ENCODE measurements around the gene DTX3.
A peak's percentile ranks its signal among the peaks of the same experiment; 100 is the strongest.
"Not testable (repeated sequence)": the region's sequence is repeated elsewhere in the genome, so short reads cannot be mapped to it uniquely, and the experiment has no call there.

The DTX3 gene

DNA sequence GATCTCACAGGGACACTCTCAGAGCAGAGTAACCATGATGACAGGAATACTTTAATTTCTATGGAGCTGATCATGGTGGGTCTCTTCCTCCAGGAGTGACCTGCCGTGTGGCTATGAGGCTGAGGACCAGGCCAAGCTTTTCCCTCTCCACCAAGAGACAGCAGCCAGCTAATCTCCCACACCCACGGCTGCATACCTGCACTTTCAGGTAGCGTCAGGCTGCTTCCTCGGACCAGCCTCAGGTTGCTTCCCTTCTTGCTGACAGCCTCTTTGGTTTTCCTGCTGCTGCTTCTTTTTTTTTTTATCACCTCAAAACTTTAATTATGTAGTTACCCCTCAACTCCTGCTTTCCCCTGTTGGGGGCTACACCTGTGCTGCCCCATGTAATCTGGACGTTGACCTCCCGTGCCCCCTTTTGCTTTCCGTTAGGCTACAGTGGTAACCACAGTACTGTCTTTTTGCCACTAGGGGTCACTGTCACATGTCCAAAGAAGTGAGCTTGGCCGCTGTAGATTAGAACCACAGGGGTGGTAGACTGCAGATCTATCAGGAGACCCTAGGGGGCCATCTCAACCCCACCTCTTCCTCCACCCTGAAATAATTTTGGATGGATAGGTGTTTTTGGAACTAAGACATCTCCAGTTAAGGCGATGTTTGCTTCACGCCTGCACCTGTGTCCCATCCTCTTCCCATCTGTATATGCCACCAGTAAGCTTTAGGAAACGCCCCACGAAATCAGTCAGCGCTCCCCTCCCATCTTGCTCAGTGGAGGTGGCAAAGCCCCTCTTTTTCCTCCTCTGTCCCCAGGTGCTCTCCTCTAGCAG lies 21.4 kb upstream of the DTX3 start:
- DNase-seq = peak; percentile 54

DNA sequence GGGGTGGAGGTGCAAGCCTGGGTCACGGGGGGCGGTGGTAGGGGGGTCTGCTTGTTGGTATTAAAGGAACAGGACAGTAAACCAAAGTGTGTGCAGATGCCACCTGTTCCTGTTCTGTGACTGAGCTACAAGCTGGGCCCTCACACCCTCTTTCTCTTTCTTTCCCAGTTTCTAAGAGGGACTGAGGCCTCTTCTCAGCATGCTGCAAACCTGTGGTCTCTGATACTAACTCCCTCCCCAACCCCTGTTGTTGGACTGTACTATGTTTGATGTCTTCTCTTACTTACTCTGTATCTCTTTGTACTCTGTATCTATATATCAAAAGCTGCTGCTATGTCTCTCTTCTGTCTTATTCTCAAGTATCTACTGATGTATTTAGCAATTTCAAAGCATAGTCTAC lies 20.6 kb upstream of the DTX3 start:
- no peak for DNase-seq

DNA sequence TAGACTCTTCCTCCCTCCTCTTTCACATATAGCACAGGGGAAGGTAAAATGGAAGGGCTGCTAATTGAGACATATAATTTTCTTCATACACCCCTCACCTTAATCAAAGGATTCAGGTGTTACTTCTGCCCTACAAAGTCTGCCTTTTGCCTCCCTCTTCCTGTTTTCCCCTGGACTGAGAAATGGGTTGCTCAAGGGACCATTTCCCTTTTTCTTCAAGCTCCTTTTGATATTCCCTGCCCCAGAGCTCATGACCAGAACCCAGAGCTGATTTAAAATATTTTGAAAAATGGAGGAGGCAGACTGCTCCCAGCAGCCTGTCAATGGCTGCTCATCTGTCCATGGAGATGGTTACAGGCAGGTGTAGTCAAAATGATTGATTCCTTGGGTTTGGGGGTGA lies 19.9 kb upstream of the DTX3 start:
- DNase-seq = no peak

DNA sequence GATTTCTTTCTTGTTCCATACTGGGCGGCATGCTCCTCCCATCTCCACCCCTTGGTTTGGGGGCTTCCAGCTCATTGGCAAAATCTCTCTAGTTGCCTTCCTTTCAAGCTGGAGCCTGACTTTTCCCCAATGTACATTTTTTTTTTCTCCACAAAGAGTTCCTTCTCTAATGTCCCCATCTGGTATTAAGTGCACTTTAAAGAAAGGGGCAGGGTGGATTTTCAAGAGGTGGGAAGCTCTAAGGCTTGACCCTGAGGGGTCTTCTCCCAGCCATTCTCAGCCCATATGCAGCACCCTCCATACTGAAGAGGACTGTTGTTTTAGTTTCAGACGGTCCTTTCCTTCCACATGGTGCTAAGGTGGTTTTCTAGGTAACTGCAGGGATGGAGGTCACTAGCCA lies 19.5 kb upstream of the DTX3 start:
- DNase-seq = no peak

DNA sequence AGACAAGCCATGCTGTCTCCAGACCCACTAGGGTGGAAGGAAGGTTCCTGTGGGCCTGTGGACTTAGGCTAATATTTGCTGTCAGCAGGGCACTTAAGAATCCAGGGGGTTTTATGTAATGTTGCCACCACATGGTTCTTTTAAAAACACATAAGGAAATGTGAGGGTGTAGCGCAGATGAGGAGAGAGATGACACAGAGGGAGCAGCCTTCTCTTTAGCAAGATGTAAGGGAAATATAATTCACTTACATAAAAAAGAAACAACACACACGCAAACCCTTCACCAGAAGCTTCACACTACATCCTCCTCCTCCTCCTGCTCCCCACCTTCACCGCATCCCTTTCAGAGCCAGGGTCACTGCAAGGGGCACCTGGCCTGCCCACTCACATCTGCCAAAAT lies 18.5 kb upstream of the DTX3 start:
- no peak for DNase-seq

DNA sequence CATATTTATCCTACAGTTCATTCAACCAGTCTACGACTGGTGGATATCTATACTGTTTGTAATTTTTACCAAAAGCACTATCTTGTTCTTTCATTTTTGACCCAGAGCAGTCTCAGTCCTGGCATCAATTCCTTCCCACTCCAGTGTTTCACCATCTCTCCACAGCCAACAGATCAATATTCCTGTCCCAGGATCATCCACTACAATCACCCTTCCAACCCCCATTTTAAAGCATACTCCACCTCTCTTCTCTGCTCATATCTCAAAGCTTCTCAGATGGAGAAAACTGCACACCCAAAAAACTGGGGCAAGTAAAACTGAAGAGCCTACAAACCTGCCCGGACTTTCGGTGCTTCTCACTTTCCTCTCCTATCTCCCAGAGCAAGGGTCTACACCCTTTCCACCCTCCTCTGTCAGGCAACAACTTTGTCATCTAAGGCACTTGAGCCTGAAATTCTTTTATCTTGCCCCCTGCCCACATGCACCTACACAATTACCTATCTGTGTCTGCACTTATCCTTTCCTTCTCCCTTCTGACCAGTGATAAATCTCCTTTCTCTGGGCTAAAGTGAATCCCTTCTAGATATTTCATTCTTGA lies 17.7 kb upstream of the DTX3 start:
- DNase-seq = no peak

DNA sequence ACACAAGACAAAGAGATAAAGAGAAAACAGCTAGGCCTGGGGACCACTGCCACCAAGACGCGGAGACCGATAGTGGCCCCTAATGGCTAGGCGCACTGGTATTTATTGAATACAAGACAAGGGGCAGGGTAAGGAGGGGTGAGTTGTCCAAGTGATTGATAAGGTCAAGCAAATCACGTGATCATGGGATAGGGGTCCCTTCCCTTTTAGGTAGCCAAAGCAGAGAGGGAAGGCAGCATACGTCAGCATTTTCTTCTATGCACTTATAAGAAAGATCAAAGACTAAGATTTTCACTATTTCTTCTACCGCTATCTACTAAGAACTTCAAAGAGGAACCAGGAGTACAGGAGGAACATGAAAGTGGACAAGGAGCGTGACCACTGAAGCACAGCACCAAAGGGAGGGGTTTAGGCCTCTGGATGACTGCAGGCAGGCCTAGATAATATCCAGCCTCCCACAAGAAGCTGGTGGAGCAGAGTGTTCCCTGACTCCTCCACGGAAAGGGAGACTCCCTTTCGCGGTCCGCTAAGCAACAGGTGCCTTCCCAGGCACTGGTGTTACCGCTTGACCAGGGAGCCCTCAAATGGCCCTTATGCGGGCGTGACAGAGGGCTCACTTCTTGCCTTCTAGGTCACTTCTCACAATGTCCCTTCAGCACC lies 15.5 kb upstream of the DTX3 start:
- not testable (repeated sequence) for DNase-seq

DNA sequence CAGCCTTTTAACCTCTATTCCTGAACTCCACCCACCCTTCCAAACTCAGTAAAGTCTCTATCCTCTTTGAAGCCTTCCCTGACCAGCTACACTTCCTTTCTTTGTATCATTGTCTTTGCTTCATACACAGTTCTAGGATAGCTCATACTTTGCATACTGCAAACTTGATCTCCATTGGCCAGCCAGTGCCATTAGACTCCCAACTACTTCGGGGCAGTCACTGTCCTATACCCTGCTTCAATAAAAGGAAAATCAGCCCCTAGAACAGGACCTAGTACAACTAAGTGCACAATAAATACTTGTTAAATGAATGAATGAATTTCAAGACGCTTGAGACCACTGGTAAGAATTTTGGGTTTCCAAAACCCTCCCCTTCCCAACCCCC lies 14.2 kb upstream of the DTX3 start:
- DNase-seq = no peak

DNA sequence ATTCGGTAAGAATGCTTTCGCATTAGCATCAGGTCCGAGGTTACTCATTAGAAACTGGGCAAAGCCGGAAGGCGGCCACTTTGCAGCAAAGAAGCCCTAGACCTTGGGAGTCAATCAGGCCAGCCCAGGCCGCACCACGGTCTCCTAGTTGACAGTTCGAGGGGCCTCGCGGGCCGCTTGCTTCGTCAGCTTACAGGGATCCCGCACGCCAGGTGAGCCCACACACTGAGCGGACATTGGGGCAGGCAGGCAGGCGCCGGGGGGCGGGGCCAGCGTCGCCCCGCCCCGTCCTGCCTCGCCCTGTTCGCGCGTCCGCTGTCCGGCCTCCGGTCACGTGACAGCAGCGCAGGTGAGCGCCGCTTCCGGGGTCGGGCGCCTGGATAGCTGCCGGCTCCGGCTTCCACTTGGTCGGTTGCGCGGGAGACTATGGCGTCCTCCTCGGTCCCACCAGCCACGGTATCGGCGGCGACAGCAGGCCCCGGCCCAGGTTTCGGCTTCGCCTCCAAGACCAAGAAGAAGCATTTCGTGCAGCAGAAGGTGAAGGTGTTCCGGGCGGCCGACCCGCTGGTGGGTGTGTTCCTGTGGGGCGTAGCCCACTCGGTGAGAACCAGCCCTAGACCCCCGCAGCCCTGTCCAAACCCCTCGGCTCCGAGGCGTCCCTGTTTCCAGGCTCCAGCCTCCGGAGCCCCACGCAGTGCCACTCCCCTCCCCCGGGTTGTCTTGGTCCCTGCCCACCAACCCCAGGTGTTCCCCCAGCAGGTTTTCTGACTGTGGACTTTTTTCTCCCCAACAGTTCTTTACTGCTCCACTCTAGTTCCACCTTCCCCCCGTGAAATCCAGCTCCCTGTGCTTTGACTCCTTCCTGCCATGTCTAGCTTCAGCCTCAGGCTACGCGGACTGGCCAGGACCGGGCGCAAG lies 13.5 kb upstream of the DTX3 start, which contains the start of gene PIP4K2C:
Gene PIP4K2C, plus strand, starts transcription at position 329 of the 918 bp plus-strand sequence. Its CDS starts 98 bp downstream, at position 427.
- peak; percentile 75 for DNase-seq

DNA sequence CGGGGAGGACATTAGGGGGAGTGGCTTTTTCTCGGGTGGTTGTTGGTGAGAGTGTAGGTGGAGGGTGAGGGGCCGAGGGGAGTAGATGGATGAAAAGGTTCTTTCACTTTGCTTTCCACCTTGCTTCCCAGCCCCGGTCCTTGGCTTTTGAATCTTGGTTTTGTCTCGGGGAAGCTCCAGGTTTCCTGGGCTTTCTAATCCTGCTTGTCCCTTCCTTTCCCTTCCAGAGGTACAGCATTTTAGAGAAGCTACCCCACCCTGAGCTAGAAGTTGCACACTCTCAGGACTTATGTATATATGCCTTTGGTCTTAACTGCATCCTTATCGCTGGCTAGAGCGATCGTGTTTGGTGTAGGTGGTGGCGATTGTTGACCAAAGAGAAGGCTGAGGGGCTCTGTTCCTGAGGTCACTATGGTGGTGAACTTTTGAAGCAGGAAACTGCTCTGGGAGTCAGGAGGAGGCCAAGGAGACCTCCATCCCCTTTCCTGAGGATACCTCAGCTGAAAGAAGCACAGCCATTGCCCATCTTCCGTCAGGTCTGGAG lies 12.8 kb upstream of the DTX3 start:
- DNase-seq = no peak

DNA sequence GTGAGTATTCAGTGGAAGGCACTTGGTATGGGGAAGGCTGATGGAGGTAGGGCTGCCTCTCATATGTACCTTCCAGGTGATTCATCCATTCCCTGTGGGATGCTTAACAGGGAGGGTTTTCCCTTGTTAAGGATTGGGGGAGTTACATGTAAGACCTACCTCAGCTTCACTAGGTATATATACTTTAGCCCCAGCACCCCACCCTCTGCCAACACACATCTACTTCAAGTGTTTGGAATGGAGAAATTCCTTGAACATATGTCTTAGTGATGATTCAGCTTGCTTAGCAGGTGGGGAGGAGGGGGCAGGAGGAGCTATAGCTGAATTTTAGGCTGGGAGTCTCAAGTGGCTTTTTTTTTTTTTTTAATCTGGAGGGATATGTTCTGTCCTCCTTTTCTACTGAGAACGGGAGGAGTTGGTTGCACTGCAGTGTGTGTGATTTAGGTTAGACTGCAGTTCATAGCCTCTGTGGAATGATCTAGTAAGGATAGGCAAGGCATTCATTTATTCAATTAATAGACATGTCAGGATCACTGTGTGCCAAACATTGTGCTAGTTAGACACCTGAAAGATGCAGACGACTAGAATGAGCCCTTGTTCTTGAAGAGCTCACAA lies 12.0 kb upstream of the DTX3 start:
- DNase-seq = no peak

DNA sequence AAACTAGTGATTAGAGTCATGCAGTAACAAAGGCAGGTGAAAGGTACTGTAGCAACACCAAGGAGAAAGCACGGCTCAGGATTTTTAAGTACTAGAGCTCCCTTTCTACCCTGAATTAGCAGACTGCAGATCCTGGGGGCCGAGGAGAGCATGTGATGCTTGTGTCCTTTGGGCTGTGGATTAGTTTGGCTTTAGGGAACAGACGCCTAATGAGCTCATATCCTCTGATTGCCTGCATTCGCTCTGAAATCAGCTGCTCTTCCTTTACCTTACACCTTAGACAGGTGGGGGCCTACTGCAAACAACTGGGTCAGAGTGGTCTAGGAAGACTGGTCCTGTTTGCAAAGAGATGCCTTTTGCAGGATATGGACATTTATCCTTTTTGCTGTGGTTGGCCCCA lies 11.4 kb upstream of the DTX3 start:
- DNase-seq = no peak

DNA sequence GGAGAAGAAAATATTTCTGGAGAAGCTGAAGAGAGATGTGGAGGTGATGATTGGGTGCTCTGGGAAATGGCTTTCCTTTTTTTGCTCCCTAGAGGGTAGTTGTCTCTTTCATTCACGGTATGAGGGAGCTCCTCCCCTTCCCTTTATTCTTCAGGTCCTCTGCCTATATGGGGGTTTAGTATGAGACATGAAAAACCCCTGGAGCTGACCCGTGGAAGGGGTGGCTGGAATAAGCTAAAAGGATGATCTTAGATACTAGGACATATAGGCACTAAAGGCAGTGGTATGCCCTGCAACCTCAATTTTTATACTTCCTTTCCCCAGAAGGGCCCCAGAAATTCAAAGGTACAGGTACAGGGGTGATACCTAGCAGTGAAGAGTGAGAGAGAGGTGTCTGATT lies 4.2 kb upstream of the DTX3 start:
- DNase-seq = no peak

DNA sequence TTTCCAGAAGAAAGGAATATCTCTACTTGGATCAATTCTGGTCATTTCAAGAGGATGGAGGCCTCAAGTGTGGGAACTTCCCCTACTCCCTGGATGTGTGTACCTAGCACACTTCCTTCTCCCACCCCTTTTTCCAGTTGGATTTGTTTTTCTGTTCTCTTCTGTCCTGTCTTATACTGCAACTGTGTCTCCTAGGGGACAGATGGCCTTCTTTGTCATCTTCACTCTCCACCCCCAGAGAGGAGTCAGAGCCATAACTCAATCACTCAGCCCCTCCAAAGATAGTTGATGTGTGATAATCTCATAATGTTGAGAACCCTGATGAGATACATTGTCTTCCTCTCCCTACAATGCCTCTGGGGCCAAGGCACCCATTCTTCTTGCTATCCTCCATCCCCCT lies 2.1 kb upstream of the DTX3 start:
- DNase-seq = no peak

DNA sequence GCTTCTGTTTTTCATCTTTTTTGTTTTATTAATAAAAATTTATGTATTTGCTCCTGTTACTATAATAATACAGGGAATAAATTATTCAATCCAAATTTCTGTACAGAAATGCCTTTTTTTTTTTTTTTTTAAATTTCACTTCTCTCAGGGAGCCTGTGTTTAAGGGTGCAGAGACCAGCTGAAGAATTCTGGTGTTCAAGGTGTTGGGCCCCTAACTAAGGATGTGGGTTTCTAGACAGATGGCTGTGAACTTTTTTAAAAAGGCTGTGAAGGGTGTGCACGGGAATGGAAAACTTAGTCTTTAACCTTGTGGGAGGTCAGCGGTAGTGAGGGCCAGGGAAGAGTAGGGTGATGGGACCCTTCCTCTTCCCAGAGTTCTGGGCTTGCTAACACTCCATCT lies 1.3 kb upstream of the DTX3 start:
- no peak for DNase-seq

DNA sequence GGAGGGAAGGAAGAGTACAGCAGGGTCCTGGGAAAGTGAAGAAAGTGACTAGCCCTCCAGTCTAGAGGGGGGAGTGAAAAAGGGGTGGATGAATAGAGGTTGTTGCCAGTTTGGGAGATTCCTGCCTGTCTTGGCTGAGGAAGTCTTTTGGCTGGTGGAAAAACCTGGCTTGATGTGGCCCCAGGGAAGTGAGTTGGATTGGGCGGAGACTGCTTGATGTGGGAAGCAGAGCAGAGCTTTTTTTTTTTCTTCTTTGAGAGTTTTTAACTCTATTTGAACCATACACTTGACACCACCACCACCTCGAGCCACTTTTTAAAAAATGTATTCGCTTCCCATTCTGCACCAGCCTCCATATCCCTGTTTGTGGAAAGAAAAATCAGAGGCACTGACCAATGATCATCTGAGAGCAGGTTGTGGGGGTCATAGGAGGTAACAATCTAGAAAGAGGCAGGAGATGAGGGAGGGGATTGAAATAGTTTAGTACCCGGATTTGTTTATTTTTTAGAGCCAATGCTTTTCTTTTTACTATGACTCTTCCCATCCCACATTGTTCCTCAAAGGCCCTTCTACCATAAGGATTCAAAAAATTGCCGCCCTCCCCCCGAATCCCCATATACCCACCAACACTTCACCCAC lies 690 bp upstream of the DTX3 start:
- peak; percentile 31 for DNase-seq

DNA sequence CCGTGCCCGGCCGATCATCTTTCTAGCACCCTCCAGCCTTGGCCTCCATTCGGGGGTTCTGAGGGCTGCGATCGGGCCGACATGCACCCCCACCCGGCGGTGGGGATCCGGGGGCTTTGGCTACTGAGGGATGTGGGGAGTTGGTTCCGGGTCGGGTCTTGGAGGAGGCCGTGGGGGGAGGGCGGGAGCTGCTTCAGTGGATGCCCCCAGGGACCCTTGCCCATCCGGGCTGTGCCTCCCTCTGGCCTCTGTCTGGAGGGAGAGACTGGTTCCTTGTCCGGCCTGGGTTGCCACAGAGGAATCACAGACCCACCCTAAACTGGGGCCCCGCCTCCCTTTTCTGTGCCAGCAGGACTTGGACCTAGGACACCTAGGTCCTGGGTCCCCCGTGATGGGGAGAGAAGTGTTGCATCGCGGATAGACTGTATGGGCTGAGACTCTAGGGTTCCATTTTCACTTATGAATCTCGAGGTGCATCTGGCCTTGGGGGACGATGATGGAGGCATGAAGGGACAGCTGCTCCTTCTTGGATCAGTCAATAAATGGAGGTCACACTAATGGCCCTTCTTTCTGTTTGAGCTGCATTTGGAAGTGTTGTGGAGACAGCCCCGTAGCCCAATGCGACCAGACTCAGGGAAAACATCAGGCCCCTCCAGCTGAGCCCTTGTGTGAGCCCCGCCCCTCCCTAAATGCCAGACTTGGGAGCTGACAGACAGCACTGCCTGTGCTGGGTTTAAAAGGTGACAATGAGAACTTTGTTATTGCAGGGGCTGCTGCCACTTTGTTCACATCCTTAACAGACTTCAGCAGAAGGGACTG lies 577 bp downstream of the DTX3 start:
- no peak for DNase-seq

DNA sequence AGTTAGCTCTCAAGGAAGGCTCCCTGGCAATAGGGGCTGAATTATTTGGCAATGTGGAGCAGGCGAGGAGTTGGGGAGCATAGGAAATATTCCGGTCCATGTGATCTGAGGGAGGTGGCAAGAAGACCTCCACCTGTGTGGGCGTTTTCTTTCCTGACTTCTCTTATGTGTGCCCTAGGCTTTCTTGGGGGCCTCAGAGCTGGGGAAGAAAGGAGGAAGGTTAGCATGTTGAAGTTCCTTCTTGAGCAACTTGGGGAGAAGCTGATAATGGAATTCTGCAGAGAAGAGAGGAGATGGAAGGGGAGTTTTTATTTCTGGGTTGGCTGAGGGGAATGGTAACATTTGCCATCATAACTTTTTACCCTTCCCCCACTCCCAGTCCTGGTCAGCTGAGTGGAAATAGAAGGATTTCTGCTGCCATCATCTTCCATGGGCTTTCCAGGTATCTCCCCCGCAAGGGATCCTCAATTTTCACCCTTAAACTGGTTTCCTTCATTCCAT lies 1.2 kb downstream of the DTX3 start:
- DNase-seq = no peak

DNA sequence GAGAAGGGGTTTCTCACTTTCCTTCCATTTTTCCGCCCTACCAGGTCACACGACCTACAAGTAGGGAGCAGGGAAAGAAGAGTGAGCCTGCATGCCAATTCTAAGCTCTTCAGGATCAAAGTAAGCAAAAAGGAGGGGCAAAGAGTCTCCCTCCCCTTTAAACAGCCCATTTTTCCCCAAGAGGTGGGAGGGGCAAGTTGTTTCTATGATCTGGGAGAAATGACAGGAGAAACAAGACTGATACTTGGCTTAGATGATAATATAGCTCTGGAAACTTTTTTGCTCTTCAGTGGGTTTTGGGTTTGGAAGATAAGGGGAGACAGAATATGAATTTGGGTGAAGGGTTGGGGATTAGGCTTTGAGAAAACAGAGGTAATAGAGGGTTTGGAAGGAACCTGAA lies 1.8 kb downstream of the DTX3 start:
- DNase-seq = no peak

DNA sequence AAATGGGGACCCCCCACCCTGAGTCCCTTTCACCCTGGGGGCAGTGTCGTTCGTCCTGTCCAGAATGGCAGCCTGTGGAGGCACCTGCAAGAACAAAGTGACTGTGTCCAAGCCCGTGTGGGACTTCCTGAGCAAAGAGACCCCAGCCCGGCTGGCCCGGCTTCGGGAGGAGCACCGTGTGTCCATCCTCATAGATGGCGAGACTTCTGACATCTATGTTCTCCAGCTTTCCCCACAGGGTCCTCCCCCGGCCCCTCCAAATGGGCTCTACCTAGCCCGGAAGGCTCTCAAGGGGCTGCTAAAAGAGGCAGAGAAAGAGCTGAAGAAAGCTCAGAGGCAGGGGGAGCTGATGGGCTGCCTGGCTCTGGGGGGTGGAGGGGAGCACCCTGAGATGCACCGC lies 2.2 kb downstream of the DTX3 start:
- DNase-seq = no peak
